ENCODE measurements around the gene C17orf67. TPM values are rescaled to one million over a fixed set of nuclear protein-coding genes. Genes with fewer than 3 reads are reported as not detected.
A peak's percentile ranks its signal among the peaks of the same experiment; 100 is the strongest.

The C17orf67 gene
- total RNA-seq, 4 donors from 2014 or later = 1.4 to 27.4 (median 9.4) TPM; not detected in 1

DNA sequence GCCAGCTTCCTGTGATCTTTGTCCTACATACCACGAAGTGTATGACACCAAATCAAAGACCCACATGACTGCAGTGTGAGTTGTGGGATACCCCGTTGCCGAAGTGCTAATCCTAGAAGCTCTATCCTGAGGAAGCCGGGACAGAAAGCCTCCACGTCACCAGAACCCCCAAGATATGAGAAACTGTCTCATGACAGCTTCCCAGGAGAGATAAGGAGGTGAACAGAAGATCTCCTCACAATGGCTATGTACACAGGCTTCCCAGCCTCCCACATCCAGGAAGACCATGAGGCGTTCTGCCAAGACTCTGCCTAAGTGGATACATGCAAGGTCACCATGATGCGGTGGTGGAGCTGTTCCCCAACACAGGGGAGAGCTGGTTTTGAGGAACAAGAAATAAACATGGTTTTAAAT, 43.1 kb upstream of the C17orf67 start:
- H3K9me3 ChIP-seq = no peaks in the 10 kb centered on the region
- no peaks in the 10 kb centered on the region for H3K36me3 ChIP-seq
- H3K4me3 ChIP-seq = no peak overlapping the region
- DNase-seq = no peak
- intact Hi-C loops (cut with DNase I; ENCODE audit: low total_unique reads) = no loop called here
- no peak for TF ChIP-seq POLR2A (IDR thresholded peaks at IDR 0.05)
- no peak for TF ChIP-seq CTCF (IDR thresholded peaks at IDR 0.05)
- H3K4me1 ChIP-seq = no peaks in the 10 kb centered on the region
- H3K27me3 ChIP-seq = no peaks in the 10 kb centered on the region
- no peak overlapping the region for H3K27ac ChIP-seq

- Histone ChIP-seq H3K9me3 (no peaks in the 10 kb centered on the region), H3K27ac (no peak overlapping the region), H3K4me3 (no peak overlapping the region), H3K36me3 (no peaks in the 10 kb centered on the region), H3K4me1 (no peaks in the 10 kb centered on the region), H3K27me3 (no peaks in the 10 kb centered on the region)
- no peak for DNase-seq
- intact Hi-C loops (cut with DNase I; ENCODE audit: low total_unique reads) = no loop called here
- TF ChIP-seq POLR2A (IDR thresholded peaks at IDR 0.05) (no peak), CTCF (IDR thresholded peaks at IDR 0.05) (no peak)
These were observed 36.4 kb upstream of the C17orf67 start for GRCh38 chr17:56870081-56870651.

DNA sequence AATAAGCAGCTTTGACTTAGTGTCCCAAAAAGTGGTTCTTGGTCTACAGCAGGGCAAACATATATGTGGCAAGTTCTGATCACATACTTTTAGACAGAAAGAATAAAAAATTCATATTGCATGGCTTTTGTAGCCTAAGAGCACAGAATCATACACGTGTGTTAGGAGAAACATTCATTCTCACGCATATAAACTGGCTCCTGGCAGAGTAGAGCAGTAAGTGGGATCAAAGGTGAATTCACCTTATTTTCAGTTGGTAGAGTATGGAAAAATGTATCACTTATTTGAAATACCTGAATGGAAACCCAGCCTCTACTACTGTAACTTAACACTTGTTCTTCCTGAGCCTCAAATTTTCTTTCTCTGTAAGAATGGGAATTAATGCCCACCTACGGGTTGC, 35.0 kb upstream of the C17orf67 start:
- H3K27ac ChIP-seq = peak overlapping the region in 1 of 2 donors; percentile 44
- intact Hi-C loops (cut with DNase I; ENCODE audit: low total_unique reads) = no loop called here

GRCh38 chr17:56867948-56868376, 34.2 kb upstream of the C17orf67 start:
- TF ChIP-seq POLR2A (IDR thresholded peaks at IDR 0.05) = no peak
- no peak for TF ChIP-seq CTCF (IDR thresholded peaks at IDR 0.05)
- H3K27ac ChIP-seq = peak overlapping the region; percentile 31 to 44

More for the DNA sequence above, 35.0 kb upstream of the C17orf67 start:
- Histone ChIP-seq H3K36me3 (no peaks in the 10 kb centered on the region), H3K4me3 (no peak overlapping the region), H3K9me3 (no peaks in the 10 kb centered on the region), H3K4me1 (no peaks in the 10 kb centered on the region), H3K27me3 (no peaks in the 10 kb centered on the region)
- no peak for DNase-seq
- TF ChIP-seq POLR2A (IDR thresholded peaks at IDR 0.05) (no peak), CTCF (IDR thresholded peaks at IDR 0.05) (no peak)

GRCh38 chr17:56866496-56866895, 32.8 kb upstream of the C17orf67 start:
- Histone ChIP-seq H3K27ac (no peak overlapping the region), H3K27me3 (no peaks in the 10 kb centered on the region), H3K4me1 (no peaks in the 10 kb centered on the region), H3K36me3 (no peaks in the 10 kb centered on the region), H3K9me3 (no peaks in the 10 kb centered on the region), H3K4me3 (no peak overlapping the region)
- DNase-seq = no peak
- no peak for TF ChIP-seq CTCF (IDR thresholded peaks at IDR 0.05)
- intact Hi-C loops (cut with DNase I; ENCODE audit: low total_unique reads) = no loop called here

More at GRCh38 chr17:56867948-56868376, 34.2 kb upstream of the C17orf67 start:
- DNase-seq = peak in 1 of 2 donors; percentile 37
- no peaks in the 10 kb centered on the region for H3K36me3 ChIP-seq
- intact Hi-C loops (cut with DNase I; ENCODE audit: low total_unique reads) = no loop called here
- H3K27me3 ChIP-seq = no peaks in the 10 kb centered on the region
- no peaks in the 10 kb centered on the region for H3K4me1 ChIP-seq
- H3K4me3 ChIP-seq = no peak overlapping the region
- H3K9me3 ChIP-seq = no peaks in the 10 kb centered on the region

Measured in uterus (tissue), 4 donors.